Neutrophil (primary cell): ENCODE measurements around the gene VEGFB.

Source experiments
- H3K27ac ChIP-seq: fragments of 200-600 bp; sonication (generic); 2 replicates; pipeline ENCODE4 v1.5.1; 2016; ENCODE audit warnings: mild to moderate bottlenecking, moderate library complexity
- H3K27me3 ChIP-seq: fragments of 200-600 bp; sonication (generic); 2 replicates; pipeline ENCODE4 v1.6.0; 2016; ENCODE audit warnings: mild to moderate bottlenecking
- H3K36me3 ChIP-seq: fragments of 200-600 bp; sonication (generic); 2 replicates; pipeline ENCODE4 v1.5.1; 2017
- H3K4me1 ChIP-seq, 2 experiments: fragments of 200-600 bp in 1 of 2; sonication (generic) in 1 of 2; 1 replicate in 1 of 2; 2 replicates in 1 of 2; pipeline versions ENCODE4 v1.5.1 to v1.6.1; 2013 to 2016; ENCODE audit warnings: low read depth in 1 of 2, low read length in 1 of 2, mild to moderate bottlenecking in 1 of 2, moderate library complexity in 1 of 2; ENCODE audit not compliant: control insufficient read depth in 1 of 2, insufficient read depth in 1 of 2
- H3K4me3 ChIP-seq, 2 experiments: fragments of 200-600 bp in 1 of 2; sonication (generic) in 1 of 2; 1 replicate in 1 of 2; 2 replicates in 1 of 2; pipeline ENCODE4 v1.5.1; 2013 to 2016; ENCODE audit warnings: low read depth in 1 of 2, low read length in 1 of 2, mild to moderate bottlenecking in 1 of 2, moderate library complexity in 1 of 2
- H3K9me3 ChIP-seq: fragments of 200-600 bp; sonication (generic); 2 replicates; pipeline ENCODE4 v1.5.1; 2016
- CTCF ChIP-seq: fragments of 200-600 bp; sonication (generic); IDR thresholded peaks from 2 replicates; pipeline ENCODE4 v1.5.1; 2016; ENCODE audit warnings: antibody characterized with exemption

Gene VEGFB

GRCh38 chr11:64234647-64235379, 429 bp downstream of the VEGFB start:
- Histone ChIP-seq H3K27me3 (peaks cover 24% of the 10 kb centered on the region), H3K36me3 (no peaks in the 10 kb centered on the region), H3K27ac (peak overlapping the region; percentile 40), H3K9me3 (no peaks in the 10 kb centered on the region), H3K4me1 (peaks cover 65 to 71% of the 10 kb centered on the region in 2 experiments), H3K4me3 (peak overlapping the region; percentile 55 to 71)
- TF ChIP-seq CTCF = no peak

- H3K9me3 ChIP-seq = no peaks in the 10 kb centered on the region
- peaks cover 70 to 71% of the 10 kb centered on the region in 2 experiments for H3K4me1 ChIP-seq
- peaks cover 24% of the 10 kb centered on the region for H3K27me3 ChIP-seq
- no peak for TF ChIP-seq CTCF
- no peak overlapping the region for H3K27ac ChIP-seq
- H3K36me3 ChIP-seq = no peaks in the 10 kb centered on the region
- H3K4me3 ChIP-seq = peak overlapping the region; percentile 55 to 71
These were observed 1.2 kb downstream of the VEGFB start for GRCh38 chr11:64235437-64236161.

- H3K36me3 ChIP-seq = no peaks in the 10 kb centered on the region
- H3K4me1 ChIP-seq = peaks cover 62 to 71% of the 10 kb centered on the region in 2 experiments
- H3K9me3 ChIP-seq = no peaks in the 10 kb centered on the region
- peak overlapping the region; percentile 96 for H3K27ac ChIP-seq
- no peak overlapping the region for H3K4me3 ChIP-seq
- TF ChIP-seq CTCF = no peak
- H3K27me3 ChIP-seq = peaks cover 24% of the 10 kb centered on the region
These were observed 3.1 kb downstream of the VEGFB start for GRCh38 chr11:64237484-64237951.

- Histone ChIP-seq H3K36me3 (no peaks in the 10 kb centered on the region), H3K27ac (peak overlapping the region; percentile 96), H3K9me3 (no peaks in the 10 kb centered on the region), H3K27me3 (peaks cover 24% of the 10 kb centered on the region), H3K4me3 (peak overlapping the region in 1 of 2 experiments; percentile 1), H3K4me1 (peaks cover 67 to 74% of the 10 kb centered on the region in 2 experiments)
- no peak for TF ChIP-seq CTCF
These were observed 3.7 kb downstream of the VEGFB start for GRCh38 chr11:64238076-64238475.

GRCh38 chr11:64238999-64239398, 4.6 kb downstream of the VEGFB start:
- H3K9me3 ChIP-seq = no peaks in the 10 kb centered on the region
- peak overlapping the region; percentile 96 for H3K27ac ChIP-seq
- peaks cover 15% of the 10 kb centered on the region for H3K27me3 ChIP-seq
- TF ChIP-seq CTCF = no peak
- no peaks in the 10 kb centered on the region for H3K36me3 ChIP-seq
- H3K4me3 ChIP-seq = peak overlapping the region in 1 of 2 experiments; percentile 95
- H3K4me1 ChIP-seq = peaks cover 63 to 68% of the 10 kb centered on the region in 2 experiments
